ENCODE measurements around the gene COX19. TPM values are rescaled to one million over a fixed set of nuclear protein-coding genes. Genes with fewer than 3 reads are reported as not detected.

COX19 gene
- total and polyA plus RNA-seq, 2 donors (not counting 1 experiment from before 2014, with no cell fraction given), result 14.7 to 38.3 TPM

DNA sequence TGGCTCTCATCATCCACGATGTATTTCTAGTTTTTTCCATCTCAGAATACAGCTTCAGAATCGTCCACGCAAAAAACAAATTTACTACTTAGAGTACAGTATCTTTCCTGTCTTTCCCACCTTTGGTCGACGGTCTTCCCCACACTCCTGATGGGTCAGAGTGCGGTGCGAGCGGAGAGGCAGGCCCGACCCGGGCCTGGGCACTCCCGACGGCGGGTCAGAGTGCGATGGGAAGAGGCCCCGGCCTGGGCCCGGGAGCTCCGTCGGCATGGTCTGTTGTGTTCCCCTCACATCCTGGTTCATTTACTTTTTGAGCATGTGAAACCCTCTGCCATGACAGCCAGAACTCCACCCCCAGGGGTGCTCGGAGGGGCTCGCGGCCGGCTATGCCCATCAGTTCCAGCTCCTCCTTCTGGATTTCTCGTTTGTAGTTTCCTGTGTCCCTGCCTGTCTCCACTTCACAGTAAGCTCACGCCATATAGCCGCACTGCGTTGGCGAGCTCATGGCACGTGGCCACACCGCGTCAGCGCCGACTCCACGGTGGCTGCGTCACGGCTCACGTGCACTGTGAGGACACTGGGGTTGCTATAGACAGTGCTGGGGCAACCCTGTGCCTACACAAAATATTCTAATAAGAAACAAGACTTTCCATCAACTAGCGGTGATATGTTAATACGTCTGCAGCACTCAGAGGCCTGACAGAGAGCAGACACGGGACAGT, 7.8 kb downstream of the COX19 start:
- TF ChIP-seq EZH2 (IDR thresholded peaks at IDR 0.05; ENCODE audit: borderline replicate concordance, insufficient read depth, low read depth, low read length, poor library complexity, severe bottlenecking), result no peak
- TF ChIP-seq, protein P1, sequence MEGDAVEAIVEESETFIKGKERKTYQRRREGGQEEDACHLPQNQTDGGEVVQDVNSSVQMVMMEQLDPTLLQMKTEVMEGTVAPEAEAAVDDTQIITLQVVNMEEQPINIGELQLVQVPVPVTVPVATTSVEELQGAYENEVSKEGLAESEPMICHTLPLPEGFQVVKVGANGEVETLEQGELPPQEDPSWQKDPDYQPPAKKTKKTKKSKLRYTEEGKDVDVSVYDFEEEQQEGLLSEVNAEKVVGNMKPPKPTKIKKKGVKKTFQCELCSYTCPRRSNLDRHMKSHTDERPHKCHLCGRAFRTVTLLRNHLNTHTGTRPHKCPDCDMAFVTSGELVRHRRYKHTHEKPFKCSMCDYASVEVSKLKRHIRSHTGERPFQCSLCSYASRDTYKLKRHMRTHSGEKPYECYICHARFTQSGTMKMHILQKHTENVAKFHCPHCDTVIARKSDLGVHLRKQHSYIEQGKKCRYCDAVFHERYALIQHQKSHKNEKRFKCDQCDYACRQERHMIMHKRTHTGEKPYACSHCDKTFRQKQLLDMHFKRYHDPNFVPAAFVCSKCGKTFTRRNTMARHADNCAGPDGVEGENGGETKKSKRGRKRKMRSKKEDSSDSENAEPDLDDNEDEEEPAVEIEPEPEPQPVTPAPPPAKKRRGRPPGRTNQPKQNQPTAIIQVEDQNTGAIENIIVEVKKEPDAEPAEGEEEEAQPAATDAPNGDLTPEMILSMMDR (IDR thresholded peaks at IDR 0.05), result no peak
- Histone ChIP-seq H3K9ac (ENCODE audit: low read length) (no peak overlapping the region), H3K4me1 (ENCODE audit: control insufficient read depth in 2 of 2, insufficient read depth in 2 of 2, low read length in 2 of 2) (peaks cover 17 to 31% of the 10 kb centered on the region in 2 donors), H3K27ac (ENCODE audit: low read length in 2 of 2) (no peak overlapping the region), H3K79me2 (ENCODE audit: control insufficient read depth, insufficient read depth, low read length) (peaks cover 34% of the 10 kb centered on the region), H3K4me2 (replicated peaks; ENCODE audit: low read depth, low read length, poor library complexity, severe bottlenecking) (no peak overlapping the region), H2AFZ (ENCODE audit: insufficient read depth, low read depth, low read length, poor library complexity, severe bottlenecking) (no peak overlapping the region), H3K27me3 (replicated peaks in 1 of 4; ENCODE audit: control extremely low read depth in 1 of 4, control insufficient read depth in 3 of 4, insufficient read depth in 4 of 4, low read length in 3 of 4) (peaks cover 0 to 14% (median 0%) of the 10 kb centered on the region in 4 experiments), H3K9me3 (ENCODE audit: control extremely low read depth in 1 of 3, control insufficient read depth in 2 of 3, insufficient read depth in 1 of 3, low read length in 2 of 3) (peaks cover 0 to 8% (median 0%) of the 10 kb centered on the region in 3 donors), H3K36me3 (replicated peaks in 1 of 2; ENCODE audit: control extremely low read depth in 1 of 2, control insufficient read depth in 1 of 2, extremely low read depth in 1 of 2, insufficient read depth in 2 of 2, low read length in 1 of 2) (peaks cover 0 to 49% of the 10 kb centered on the region in 2 experiments), H3K4me3 (ENCODE audit: control extremely low read depth in 1 of 5, extremely low read depth in 1 of 5, insufficient read depth in 1 of 5, low read depth in 2 of 5, low read length in 4 of 5) (no peak overlapping the region), H4K20me1 (ENCODE audit: control insufficient read depth, insufficient read depth, low read length, poor library complexity, severe bottlenecking) (peaks cover 83% of the 10 kb centered on the region)
- ChIA-PET CTCF (interaction anchor here (0.8 to 1.1 kb wide), 2 partner anchors 58 to 98 kb away, joined by 3 read pairs; no protein-coding TSS in a partner anchor), POLR2A (no interaction called here)
- H3K27ac Mint-ChIP-seq, result peak overlapping the region; percentile 37
- no peaks in the 10 kb centered on the region for H3K27me3 Mint-ChIP-seq
- peaks cover 37% of the 10 kb centered on the region for H3K4me1 Mint-ChIP-seq
- no peak overlapping the region for H3K4me3 Mint-ChIP-seq
- ATAC-seq (ENCODE audit: low read depth), result no peak
- intact Hi-C loops (cut with micrococcal nuclease), result no loop called here
- 96% methylated on average over 35 of the region's 39 CpGs for WGBS (ENCODE audit: insufficient coverage)
- no peak for DNase-seq
- H3K9me3 Mint-ChIP-seq (ENCODE audit: insufficient read depth), result no peaks in the 10 kb centered on the region

Data from B cell (primary cell).